Endothelial cell of umbilical vein (primary cell): ENCODE data around the gene ZNF471. TPM values are rescaled to one million over a fixed set of nuclear protein-coding genes. Genes with fewer than 3 reads are reported as not detected.

ENCODE experiments used
- BruUV-seq: library from RNA; stranded (reverse); fragments of 400-500 nt; replicated peaks from 2 replicates; lab custom pipeline; 2021; lab: Mats Ljungman, UMichigan
- CTCF ChIA-PET: fragments of 300-600, 350-600 bp; sonication (Branson Sonifier 250); formaldehyde crosslinking; loops from one replicate; lab custom pipeline; 2021; ENCODE audit warnings: antibody characterized with exemption, inconsistent platforms; lab: Charles Lee
- POLR2A ChIA-PET: fragments of 300-600, 350-600 bp; sonication (Branson Sonifier 250); formaldehyde crosslinking; loops from one replicate; lab custom pipeline; 2021; ENCODE audit warnings: antibody characterized with exemption, inconsistent platforms; lab: Charles Lee
- DNase-seq: peaks from one replicate; pipeline ENCODE4 v3.0.0-alpha.2; 2011; ENCODE audit warnings: low read depth, low spot score
- FAIRE-seq: peaks from 2 replicates; lab custom pipeline; 2011; peaks lifted over from hg19 to GRCh38; lab: Jason Lieb, UNC
- H2AFZ ChIP-seq: 2 replicates; pipeline ENCODE4 v1.6.0; 2012; ENCODE audit warnings: low read depth, low read length, control low read depth, inconsistent platforms
- H3K27ac ChIP-seq: 2 replicates; pipeline ENCODE4 v1.5.1; 2011; ENCODE audit warnings: low read depth, mild to moderate bottlenecking, control low read depth, low read length, moderate library complexity; ENCODE audit not compliant: insufficient read depth
- H3K27me3 ChIP-seq, 2 experiments: 2 replicates each; pipeline versions ENCODE4 v1.6.0 to v1.6.1; 2011; ENCODE audit warnings: low read length in 2 of 2, mixed read lengths in 1 of 2; ENCODE audit not compliant: control insufficient read depth in 2 of 2, insufficient read depth in 2 of 2
- H3K36me3 ChIP-seq, 2 experiments: 2 replicates in 1 of 2; 3 replicates in 1 of 2; pipeline ENCODE4 v1.5.1; 2011; ENCODE audit warnings: low read length in 2 of 2, mild to moderate bottlenecking in 1 of 2, moderate library complexity in 1 of 2; ENCODE audit not compliant: control insufficient read depth in 2 of 2, insufficient read depth in 2 of 2; ENCODE audit errors: extremely low read depth in 1 of 2
- H3K4me1 ChIP-seq: 3 replicates; pipeline ENCODE4 v1.5.1; 2011; ENCODE audit warnings: mild to moderate bottlenecking, low read length; ENCODE audit not compliant: control insufficient read depth, insufficient read depth; ENCODE audit errors: extremely low read depth
- H3K4me2 ChIP-seq: 2 replicates; pipeline ENCODE4 v1.6.1; 2011; ENCODE audit warnings: low read length, control low read depth, mixed read lengths; ENCODE audit not compliant: insufficient read depth
- H3K4me3 ChIP-seq, 3 experiments: fragments of 200-600 bp in 1 of 3; sonication (generic), shearing (Covaris generic) in 1 of 3; replicated peaks in 1 of 3; 2 replicates each; pipeline ENCODE4 v1.5.1; 2011 to 2016; ENCODE audit warnings: control low read depth in 3 of 3, low read length in 3 of 3, mild to moderate bottlenecking in 2 of 3, inconsistent platforms in 1 of 3, low read depth in 1 of 3, moderate library complexity in 1 of 3; ENCODE audit not compliant: insufficient read depth in 1 of 3
- H3K79me2 ChIP-seq: 2 replicates; pipeline ENCODE4 v1.6.0; 2012; ENCODE audit warnings: low read length, inconsistent platforms; ENCODE audit not compliant: control insufficient read depth, insufficient read depth
- H3K9ac ChIP-seq: replicated peaks from 2 replicates; pipeline ENCODE3; 2011; ENCODE audit warnings: low read length, control low read depth; ENCODE audit not compliant: insufficient read depth; ENCODE audit errors: extremely low read depth
- H3K9me1 ChIP-seq: replicated peaks from 3 replicates; pipeline ENCODE4 v1.6.0; 2011; ENCODE audit warnings: mild to moderate bottlenecking, low read length; ENCODE audit not compliant: control insufficient read depth, insufficient read depth; ENCODE audit errors: extremely low read depth
- H3K9me3 ChIP-seq: replicated peaks from 2 replicates; pipeline ENCODE4 v1.5.1; 2012; ENCODE audit warnings: low read length, inconsistent platforms; ENCODE audit not compliant: control insufficient read depth, insufficient read depth
- H4K20me1 ChIP-seq: replicated peaks from 2 replicates; pipeline ENCODE3; 2011; ENCODE audit warnings: mild to moderate bottlenecking, low read length; ENCODE audit not compliant: control insufficient read depth, insufficient read depth; ENCODE audit errors: extremely low read depth
- CTCF ChIP-seq, 2 donors: IDR thresholded peaks; 1 replicate in 1 of 2; 2 replicates in 1 of 2; pipeline ENCODE4 v1.5.1; 2011; ENCODE audit warnings: low read length in 2 of 2, mild to moderate bottlenecking in 2 of 2, moderate library complexity in 2 of 2, control low read depth in 1 of 2, inconsistent platforms in 1 of 2, low read depth in 1 of 2; ENCODE audit not compliant: insufficient read depth in 1 of 2; ENCODE audit errors: extremely low read depth in 1 of 2
- EZH2 ChIP-seq: IDR thresholded peaks from 2 replicates; pipeline ENCODE4 v1.6.1; 2012; ENCODE audit warnings: borderline replicate concordance, low read depth, mild to moderate bottlenecking, moderate library complexity, low read length, inconsistent platforms; ENCODE audit not compliant: severe bottlenecking
- FOS ChIP-seq: IDR thresholded peaks from 2 replicates; pipeline ENCODE4 v1.6.1; 2011; ENCODE audit warnings: mild to moderate bottlenecking, low read length, moderate library complexity, borderline replicate concordance; ENCODE audit not compliant: insufficient read depth
- GATA2 ChIP-seq: IDR thresholded peaks from 2 replicates; pipeline ENCODE4 v1.7.0; 2011; ENCODE audit warnings: low read depth, mild to moderate bottlenecking, moderate library complexity, mixed read lengths, low read length; ENCODE audit not compliant: insufficient read length, insufficient read depth
- JUN ChIP-seq: IDR thresholded peaks from 2 replicates; pipeline ENCODE4 v1.6.1; 2011; ENCODE audit warnings: borderline replicate concordance, low read depth; ENCODE audit not compliant: insufficient read length, insufficient read depth
- MAX ChIP-seq: IDR thresholded peaks from 2 replicates; pipeline ENCODE4 v1.6.1; 2011; ENCODE audit not compliant: insufficient read depth, insufficient read length
- MYC ChIP-seq: IDR thresholded peaks from one replicate; pipeline ENCODE4 v1.6.1; 2011; ENCODE audit warnings: mild to moderate bottlenecking, low read depth, low read length
- POLR2A ChIP-seq: IDR thresholded peaks from 2 replicates; pipeline ENCODE4 v1.6.1; 2012; ENCODE audit warnings: low read depth, mild to moderate bottlenecking, control low read depth, low read length
- POLR2AphosphoS5 ChIP-seq: IDR thresholded peaks from 2 replicates; pipeline ENCODE4 v1.6.1; 2012; ENCODE audit warnings: low read depth, mild to moderate bottlenecking, control low read depth, low read length, moderate library complexity; ENCODE audit not compliant: insufficient read depth
- dilution Hi-C: fragments of 300-500 bp; cut with MboI; formaldehyde crosslinking; loops from one replicate; pipeline ENCODE4 v1.15.0; 2019; ENCODE audit warnings: low sequenced_read_pairs; ENCODE audit not compliant: extremely low pct_ligation_motif_present
- intact Hi-C: fragments of 100-400 bp; cut with micrococcal nuclease; formaldehyde crosslinking; loops from one replicate; pipeline ENCODE4 v1.10.0; 2022
- polyA plus RNA-seq, 4 experiments: library from polyadenylated mRNA; depleted of rRNA in 3 of 4; stranded (reverse) in 3 of 4; unstranded in 1 of 4; fragments of >200 nt; gene quantifications; 2 replicates each; pipeline versions ENCODE4 v1.2.1 to v1.2.3, GENCODE V29; 2011 to 2012; ENCODE audit warnings: missing spikeins in 1 of 4
- total RNA-seq: library from RNA; stranded (reverse); gene quantifications from 2 replicates; pipeline ENCODE4 v1.2.3, GENCODE V29; 2021

ZNF471 gene
- total and polyA plus RNA-seq, 2 donors (not counting 3 experiments of a cell fraction or from before 2014, with no cell fraction given) = 0.92 to 3.1 TPM

GRCh38 chr19:56504581-56504980, 3.1 kb upstream of the ZNF471 start:
- intact Hi-C loops (no loop called here), dilution Hi-C loops (no loop called here)
- CTCF ChIA-PET = no interaction called here
- Histone ChIP-seq H3K9me1 (no peaks in the 10 kb centered on the region), H3K27ac (no peak overlapping the region), H3K4me1 (peaks cover 3% of the 10 kb centered on the region), H3K9ac (no peak overlapping the region), H3K36me3 (no peaks in the 10 kb centered on the region), H3K79me2 (no peaks in the 10 kb centered on the region), H3K27me3 (no peaks in the 10 kb centered on the region), H3K4me3 (no peak overlapping the region), H4K20me1 (no peaks in the 10 kb centered on the region), H3K4me2 (no peak overlapping the region), H2AFZ (no peak overlapping the region), H3K9me3 (no peaks in the 10 kb centered on the region)
- TF ChIP-seq GATA2 = no peak
- no peak for TF ChIP-seq EZH2
- no peak for TF ChIP-seq MYC
- TF ChIP-seq POLR2A = no peak
- no peak for TF ChIP-seq JUN
- TF ChIP-seq CTCF (IDR thresholded peaks at IDR 0.05; ENCODE audit: extremely low read depth in 1 of 2, insufficient read depth in 1 of 2, low read depth in 1 of 2, low read length in 2 of 2) = no peak
- no peak for TF ChIP-seq POLR2AphosphoS5
- no peak for TF ChIP-seq MAX
- no peak for TF ChIP-seq FOS
- POLR2A ChIA-PET = no interaction called here
- DNase-seq (no peak), FAIRE-seq (no peak)
- no TSS peak for BruUV-seq
